Liver (tissue), 9 donors: ENCODE results near the gene RAD51. TPM values are rescaled to one million over a fixed set of nuclear protein-coding genes. Genes with fewer than 3 reads are reported as not detected.

ENCODE experiments used
- DNase-seq: peaks from one replicate; pipeline ENCODE4 v3.0.0-alpha.2; 2017; ENCODE audit warnings: low spot score
- H3K27ac ChIP-seq, 2 donors: one replicate each; pipeline ENCODE4 v1.7.0; 2013; ENCODE audit warnings: inconsistent platforms in 2 of 2, low read length in 2 of 2, control low read depth in 1 of 2, low read depth in 1 of 2, mild to moderate bottlenecking in 1 of 2
- H3K27me3 ChIP-seq, 4 donors: one replicate each; pipeline versions ENCODE4 v1.6.1 to v1.7.0; 2013; ENCODE audit warnings: low read length in 3 of 4, inconsistent platforms in 1 of 4, mild to moderate bottlenecking in 1 of 4, moderate library complexity in 1 of 4; ENCODE audit not compliant: control insufficient read depth in 4 of 4, insufficient read depth in 4 of 4
- H3K36me3 ChIP-seq, 4 donors: one replicate each; pipeline versions ENCODE4 v1.6.1 to v1.7.0; 2013; ENCODE audit warnings: low read length in 3 of 4, mild to moderate bottlenecking in 3 of 4, low read depth in 1 of 4, moderate library complexity in 1 of 4; ENCODE audit not compliant: control insufficient read depth in 4 of 4, insufficient read depth in 3 of 4
- H3K4me1 ChIP-seq, 4 donors: one replicate each; pipeline versions ENCODE4 v1.6.1 to v1.7.0; 2013; ENCODE audit warnings: low read length in 3 of 4, mild to moderate bottlenecking in 3 of 4, moderate library complexity in 1 of 4; ENCODE audit not compliant: control insufficient read depth in 4 of 4, insufficient read depth in 4 of 4
- H3K4me3 ChIP-seq, 3 donors: one replicate each; pipeline versions ENCODE4 v1.6.1 to v1.7.0; 2013; ENCODE audit warnings: low read length in 3 of 3, control low read depth in 1 of 3, low read depth in 1 of 3, mild to moderate bottlenecking in 1 of 3
- H3K9ac ChIP-seq, 2 donors: one replicate each; pipeline ENCODE4 v1.7.0; 2013; ENCODE audit warnings: low read length in 2 of 2, mild to moderate bottlenecking in 2 of 2, moderate library complexity in 2 of 2, control low read depth in 1 of 2, low read depth in 1 of 2
- H3K9me3 ChIP-seq, 4 donors: one replicate each; pipeline versions ENCODE4 v1.6.1 to v1.7.0; 2013; ENCODE audit warnings: low read length in 3 of 4; ENCODE audit not compliant: control insufficient read depth in 4 of 4
- EGR1 ChIP-seq, 2 donors: IDR thresholded peaks; 2 replicates each; pipeline ENCODE4 v1.6.1; 2016 to 2018; ENCODE audit warnings: antibody characterized with exemption in 2 of 2, low read depth in 2 of 2
- FOXA1 ChIP-seq: IDR thresholded peaks from 2 replicates; pipeline ENCODE4 v1.6.1; 2016; ENCODE audit warnings: antibody characterized with exemption
- FOXA2 ChIP-seq: IDR thresholded peaks from 2 replicates; pipeline ENCODE4 v1.6.1; 2016; ENCODE audit warnings: antibody characterized with exemption
- GABPA ChIP-seq, 2 donors: IDR thresholded peaks in 1 of 2; conservative IDR thresholded peaks in 1 of 2; 2 replicates each; pipeline ENCODE4 v1.6.1; 2016; ENCODE audit warnings: antibody characterized with exemption in 2 of 2, mild to moderate bottlenecking in 1 of 2, moderate library complexity in 1 of 2
- HNF4A ChIP-seq, 2 donors: conservative IDR thresholded peaks; 2 replicates each; pipeline ENCODE4 v1.6.1; 2016; ENCODE audit warnings: antibody characterized with exemption in 2 of 2, mild to moderate bottlenecking in 2 of 2
- HNF4G ChIP-seq: IDR thresholded peaks from 2 replicates; pipeline ENCODE4 v1.6.1; 2016; ENCODE audit warnings: antibody characterized with exemption
- JUND ChIP-seq, 2 donors: IDR thresholded peaks; 2 replicates each; pipeline ENCODE4 v1.6.1; 2016; ENCODE audit warnings: antibody characterized with exemption in 2 of 2
- NR2F2 ChIP-seq: IDR thresholded peaks from 2 replicates; pipeline ENCODE4 v1.6.1; 2016; ENCODE audit warnings: antibody characterized with exemption
- RAD21 ChIP-seq, 2 donors: IDR thresholded peaks; 2 replicates each; pipeline ENCODE4 v1.6.1; 2016; ENCODE audit warnings: antibody characterized with exemption in 2 of 2, mild to moderate bottlenecking in 2 of 2
- RXRA ChIP-seq, 2 donors: IDR thresholded peaks; 2 replicates each; pipeline ENCODE4 v1.6.1; 2017 to 2018; ENCODE audit warnings: antibody characterized with exemption in 2 of 2, mild to moderate bottlenecking in 1 of 2
- SP1 ChIP-seq: IDR thresholded peaks from 2 replicates; pipeline ENCODE4 v1.6.1; 2018; ENCODE audit warnings: antibody characterized with exemption, mild to moderate bottlenecking
- TAF1 ChIP-seq: conservative IDR thresholded peaks from 2 replicates; pipeline ENCODE4 v1.6.1; 2016; ENCODE audit warnings: antibody characterized with exemption, mild to moderate bottlenecking
- YY1 ChIP-seq: IDR thresholded peaks from 2 replicates; pipeline ENCODE4 v1.6.1; 2016; ENCODE audit warnings: antibody characterized with exemption, mild to moderate bottlenecking
- WGBS: extraction: QIAGEN DNeasy Blood & Tissue Kit; methylation state at CpG from one replicate; pipeline ENCODE4 v1.1.7; 2013; 5-methylcytosine and 5-hydroxymethylcytosine counted together
- polyA plus RNA-seq, 2 donors: library from polyadenylated mRNA; stranded (reverse) in 1 of 2; unstranded in 1 of 2; fragments of 200-250 nt in 1 of 2; fragments of >200 nt in 1 of 2; fragmentation: Nextera tagmentation in 1 of 2; extraction: Ambion mirVana in 1 of 2; gene quantifications; one replicate each; pipeline versions ENCODE4 v1.2.1 to v1.2.3, GENCODE V29; 2013 to 2015
- total RNA-seq, 2 donors: library from RNA; depleted of rRNA; stranded (reverse); fragments of >200 nt; gene quantifications; one replicate each; pipeline ENCODE4 v1.2.3, GENCODE V29; 2014
- TF ChIP-seq, protein P1 (sequence below): fragments of 150-350 bp; IDR thresholded peaks from 2 replicates; pipeline ENCODE4 v1.5.1; 2017; ENCODE audit warnings: improper control_type of control experiment, low read depth, low read length; ENCODE audit not compliant: missing input control
- TF ChIP-seq, protein P2 (sequence below): IDR thresholded peaks from 2 replicates; pipeline ENCODE4 v1.6.1; 2016; ENCODE audit warnings: antibody characterized with exemption
- TF ChIP-seq, protein P3 (sequence below): IDR thresholded peaks from 2 replicates; pipeline ENCODE4 v1.6.1; 2016; ENCODE audit warnings: antibody characterized with exemption
- TF ChIP-seq, protein P4 (sequence below): IDR thresholded peaks from 2 replicates; pipeline ENCODE4 v1.6.1; 2016; ENCODE audit warnings: antibody characterized with exemption
- TF ChIP-seq, protein P5 (sequence below): IDR thresholded peaks from 2 replicates; pipeline ENCODE4 v1.6.1; 2016; ENCODE audit warnings: antibody characterized with exemption, mild to moderate bottlenecking
- donor health status: healthy.
- donor health status: healthy.
- donor health status: healthy.
- donor health status: healthy.
- donor health status: healthy.

RAD51 gene
- total and polyA plus RNA-seq, 4 donors = 0.25 to 11.3 (median 0.69) TPM

DNA sequence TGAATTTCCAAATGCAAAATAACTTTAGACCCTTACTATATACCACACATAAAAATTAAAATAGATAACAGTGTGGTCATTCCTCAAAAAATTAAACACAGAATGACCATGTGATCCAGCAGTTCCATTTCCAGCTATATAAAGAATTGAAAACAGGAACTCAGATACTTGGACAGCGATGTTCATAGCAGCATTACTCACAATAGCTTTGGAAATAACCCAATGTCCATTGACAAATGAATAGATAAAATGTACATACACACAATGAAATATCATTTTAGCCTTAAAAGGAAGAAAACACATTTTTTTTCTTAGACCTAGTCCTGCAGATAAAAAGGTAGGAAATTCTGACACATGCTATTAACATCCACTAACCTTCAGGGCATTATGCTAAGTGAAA is 26.7 kb downstream of the RAD51 start:
- TF ChIP-seq RXRA (IDR thresholded peaks at IDR 0.05) (no peak), GABPA (IDR thresholded peaks at IDR 0.05 in 1 of 2, conservative IDR thresholded peaks at IDR 0.05 in 1 of 2) (no peak), TAF1 (no peak), FOXA2 (no peak), FOXA1 (no peak), EGR1 (IDR thresholded peaks at IDR 0.05; ENCODE audit: low read depth in 2 of 2) (no peak), YY1 (no peak), RAD21 (IDR thresholded peaks at IDR 0.05) (no peak), NR2F2 (no peak), HNF4A (conservative IDR thresholded peaks at IDR 0.05) (no peak), SP1 (no peak)
- TF ChIP-seq, protein P1, sequence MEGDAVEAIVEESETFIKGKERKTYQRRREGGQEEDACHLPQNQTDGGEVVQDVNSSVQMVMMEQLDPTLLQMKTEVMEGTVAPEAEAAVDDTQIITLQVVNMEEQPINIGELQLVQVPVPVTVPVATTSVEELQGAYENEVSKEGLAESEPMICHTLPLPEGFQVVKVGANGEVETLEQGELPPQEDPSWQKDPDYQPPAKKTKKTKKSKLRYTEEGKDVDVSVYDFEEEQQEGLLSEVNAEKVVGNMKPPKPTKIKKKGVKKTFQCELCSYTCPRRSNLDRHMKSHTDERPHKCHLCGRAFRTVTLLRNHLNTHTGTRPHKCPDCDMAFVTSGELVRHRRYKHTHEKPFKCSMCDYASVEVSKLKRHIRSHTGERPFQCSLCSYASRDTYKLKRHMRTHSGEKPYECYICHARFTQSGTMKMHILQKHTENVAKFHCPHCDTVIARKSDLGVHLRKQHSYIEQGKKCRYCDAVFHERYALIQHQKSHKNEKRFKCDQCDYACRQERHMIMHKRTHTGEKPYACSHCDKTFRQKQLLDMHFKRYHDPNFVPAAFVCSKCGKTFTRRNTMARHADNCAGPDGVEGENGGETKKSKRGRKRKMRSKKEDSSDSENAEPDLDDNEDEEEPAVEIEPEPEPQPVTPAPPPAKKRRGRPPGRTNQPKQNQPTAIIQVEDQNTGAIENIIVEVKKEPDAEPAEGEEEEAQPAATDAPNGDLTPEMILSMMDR = no peak
- TF ChIP-seq, protein P2, sequence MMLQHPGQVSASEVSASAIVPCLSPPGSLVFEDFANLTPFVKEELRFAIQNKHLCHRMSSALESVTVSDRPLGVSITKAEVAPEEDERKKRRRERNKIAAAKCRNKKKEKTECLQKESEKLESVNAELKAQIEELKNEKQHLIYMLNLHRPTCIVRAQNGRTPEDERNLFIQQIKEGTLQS = no peak
- TF ChIP-seq, protein P3, sequence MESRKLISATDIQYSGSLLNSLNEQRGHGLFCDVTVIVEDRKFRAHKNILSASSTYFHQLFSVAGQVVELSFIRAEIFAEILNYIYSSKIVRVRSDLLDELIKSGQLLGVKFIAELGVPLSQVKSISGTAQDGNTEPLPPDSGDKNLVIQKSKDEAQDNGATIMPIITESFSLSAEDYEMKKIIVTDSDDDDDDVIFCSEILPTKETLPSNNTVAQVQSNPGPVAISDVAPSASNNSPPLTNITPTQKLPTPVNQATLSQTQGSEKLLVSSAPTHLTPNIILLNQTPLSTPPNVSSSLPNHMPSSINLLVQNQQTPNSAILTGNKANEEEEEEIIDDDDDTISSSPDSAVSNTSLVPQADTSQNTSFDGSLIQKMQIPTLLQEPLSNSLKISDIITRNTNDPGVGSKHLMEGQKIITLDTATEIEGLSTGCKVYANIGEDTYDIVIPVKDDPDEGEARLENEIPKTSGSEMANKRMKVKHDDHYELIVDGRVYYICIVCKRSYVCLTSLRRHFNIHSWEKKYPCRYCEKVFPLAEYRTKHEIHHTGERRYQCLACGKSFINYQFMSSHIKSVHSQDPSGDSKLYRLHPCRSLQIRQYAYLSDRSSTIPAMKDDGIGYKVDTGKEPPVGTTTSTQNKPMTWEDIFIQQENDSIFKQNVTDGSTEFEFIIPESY = no peak
- TF ChIP-seq, protein P4, sequence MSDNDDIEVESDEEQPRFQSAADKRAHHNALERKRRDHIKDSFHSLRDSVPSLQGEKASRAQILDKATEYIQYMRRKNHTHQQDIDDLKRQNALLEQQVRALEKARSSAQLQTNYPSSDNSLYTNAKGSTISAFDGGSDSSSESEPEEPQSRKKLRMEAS = no peak
- TF ChIP-seq, protein P5, sequence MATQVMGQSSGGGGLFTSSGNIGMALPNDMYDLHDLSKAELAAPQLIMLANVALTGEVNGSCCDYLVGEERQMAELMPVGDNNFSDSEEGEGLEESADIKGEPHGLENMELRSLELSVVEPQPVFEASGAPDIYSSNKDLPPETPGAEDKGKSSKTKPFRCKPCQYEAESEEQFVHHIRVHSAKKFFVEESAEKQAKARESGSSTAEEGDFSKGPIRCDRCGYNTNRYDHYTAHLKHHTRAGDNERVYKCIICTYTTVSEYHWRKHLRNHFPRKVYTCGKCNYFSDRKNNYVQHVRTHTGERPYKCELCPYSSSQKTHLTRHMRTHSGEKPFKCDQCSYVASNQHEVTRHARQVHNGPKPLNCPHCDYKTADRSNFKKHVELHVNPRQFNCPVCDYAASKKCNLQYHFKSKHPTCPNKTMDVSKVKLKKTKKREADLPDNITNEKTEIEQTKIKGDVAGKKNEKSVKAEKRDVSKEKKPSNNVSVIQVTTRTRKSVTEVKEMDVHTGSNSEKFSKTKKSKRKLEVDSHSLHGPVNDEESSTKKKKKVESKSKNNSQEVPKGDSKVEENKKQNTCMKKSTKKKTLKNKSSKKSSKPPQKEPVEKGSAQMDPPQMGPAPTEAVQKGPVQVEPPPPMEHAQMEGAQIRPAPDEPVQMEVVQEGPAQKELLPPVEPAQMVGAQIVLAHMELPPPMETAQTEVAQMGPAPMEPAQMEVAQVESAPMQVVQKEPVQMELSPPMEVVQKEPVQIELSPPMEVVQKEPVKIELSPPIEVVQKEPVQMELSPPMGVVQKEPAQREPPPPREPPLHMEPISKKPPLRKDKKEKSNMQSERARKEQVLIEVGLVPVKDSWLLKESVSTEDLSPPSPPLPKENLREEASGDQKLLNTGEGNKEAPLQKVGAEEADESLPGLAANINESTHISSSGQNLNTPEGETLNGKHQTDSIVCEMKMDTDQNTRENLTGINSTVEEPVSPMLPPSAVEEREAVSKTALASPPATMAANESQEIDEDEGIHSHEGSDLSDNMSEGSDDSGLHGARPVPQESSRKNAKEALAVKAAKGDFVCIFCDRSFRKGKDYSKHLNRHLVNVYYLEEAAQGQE = no peak
- H3K27me3 ChIP-seq = no peaks in the 10 kb centered on the region
- WGBS = 83% methylated on average over 1 of the region's 1 CpG
- H3K4me3 ChIP-seq = no peak overlapping the region
- H3K27ac ChIP-seq = no peak overlapping the region
- no peaks in the 10 kb centered on the region for H3K36me3 ChIP-seq
- DNase-seq = no peak
- no peaks in the 10 kb centered on the region for H3K4me1 ChIP-seq
- H3K9me3 ChIP-seq = no peaks in the 10 kb centered on the region
- H3K9ac ChIP-seq = no peak overlapping the region

DNA sequence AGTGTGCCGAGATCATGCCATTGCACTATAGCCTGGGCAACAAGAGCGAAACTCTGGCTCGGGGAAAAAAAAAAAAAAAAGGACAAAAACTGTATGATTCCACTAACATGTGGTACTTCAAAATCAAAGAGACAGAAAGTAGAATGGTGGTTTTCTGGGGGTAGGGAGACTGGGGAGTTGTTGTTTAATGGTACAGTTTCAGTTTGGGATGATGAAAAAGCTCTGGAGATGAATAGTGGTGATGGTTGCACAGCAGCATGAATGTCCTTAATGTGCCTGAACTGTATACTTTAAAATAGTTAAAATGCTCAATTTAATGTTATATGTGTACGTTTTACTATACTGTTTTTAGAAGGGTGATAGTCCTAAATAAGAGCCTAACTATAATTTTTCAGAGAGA is 27.4 kb downstream of the RAD51 start:
- DNase-seq = no peak
- Histone ChIP-seq H3K27me3 (no peaks in the 10 kb centered on the region), H3K36me3 (no peaks in the 10 kb centered on the region), H3K27ac (no peak overlapping the region), H3K4me3 (no peak overlapping the region), H3K4me1 (no peaks in the 10 kb centered on the region), H3K9me3 (no peaks in the 10 kb centered on the region), H3K9ac (no peak overlapping the region)
- TF ChIP-seq, protein P1 = no peak
- TF ChIP-seq GABPA (IDR thresholded peaks at IDR 0.05 in 1 of 2, conservative IDR thresholded peaks at IDR 0.05 in 1 of 2) (no peak), JUND (IDR thresholded peaks at IDR 0.05) (no peak), HNF4G (no peak), SP1 (no peak)
- TF ChIP-seq, protein P5 = no peak
- WGBS = 95% methylated on average over 4 of the region's 4 CpGs
